ENCODE data around the gene CLDN15. TPM values are rescaled to one million over a fixed set of nuclear protein-coding genes. Genes with fewer than 3 reads are reported as not detected.

The CLDN15 gene
- polyA plus RNA-seq, 3 donors, result 19.3 TPM; not detected in 2

DNA sequence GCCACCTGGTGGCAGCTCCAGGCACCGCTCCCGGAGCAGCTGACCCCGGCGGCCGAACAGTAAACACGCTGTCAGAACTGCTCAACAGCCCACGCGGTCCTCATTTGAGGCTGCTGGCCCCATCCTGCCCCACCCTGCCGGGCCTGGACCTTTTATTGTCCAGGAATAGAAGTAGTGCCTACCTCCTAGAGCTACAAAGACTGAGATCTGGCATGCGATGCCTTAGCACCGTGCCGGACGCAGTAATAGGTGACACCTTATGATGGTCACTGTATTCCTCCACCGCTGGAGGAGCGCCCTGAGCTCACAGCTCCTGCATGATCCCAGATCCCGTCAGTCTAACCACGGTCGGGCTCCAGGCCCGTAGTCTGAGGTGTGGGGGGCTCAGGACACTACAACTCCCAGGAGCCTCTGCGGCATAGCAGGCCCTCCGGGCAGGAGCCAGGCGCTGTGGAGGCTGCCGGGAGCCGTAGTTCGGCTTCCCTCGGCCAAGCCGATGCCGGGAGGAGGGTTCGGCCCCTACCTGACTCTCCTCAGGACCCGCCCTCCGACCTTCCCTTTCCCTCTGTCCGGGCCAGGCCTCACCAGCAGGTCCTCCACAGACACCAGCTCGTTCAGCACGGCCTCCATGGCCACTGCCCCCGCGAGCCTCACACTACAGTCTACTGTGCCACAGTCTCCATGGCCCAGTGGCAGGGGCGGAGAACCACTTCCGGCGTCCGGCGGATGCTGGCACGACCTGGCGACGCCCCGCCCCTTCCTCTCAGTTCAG lies 7.0 kb upstream of the CLDN15 start, which contains the start of gene FIS1:
Gene FIS1 (minus strand): TSS at position 707 of the 772 bp plus-strand sequence. CDS start 77 bp downstream, at position 630.
- H3K9me3 Mint-ChIP-seq, result peaks cover 0 to 2% (median 0%) of the 10 kb centered on the region in 7 donors
- peak within 1 kb of the TSS; percentile 94 for H3K4me2 ChIP-seq (replicated peaks; ENCODE audit: extremely low read depth, low read length, poor library complexity, severe bottlenecking)
- intact Hi-C loops (cut with micrococcal nuclease), result loop anchor here in 1 of 2 donors (2.0 to 10.0 kb wide), 3 partner anchors 28 to 660 kb away; partner anchors contain the start of genes FBXO24, LRCH4 and PLOD3
- H4K20me1 ChIP-seq (ENCODE audit: insufficient read depth, low read length), result peaks cover 70% of the 10 kb centered on the region
- peaks cover 10 to 29% of the 10 kb centered on the region in 2 donors for H3K36me3 ChIP-seq (replicated peaks in 1 of 2; ENCODE audit: control insufficient read depth in 1 of 2, insufficient read depth in 2 of 2, low read length in 2 of 2)
- H3K9me3 ChIP-seq (replicated peaks in 1 of 2; ENCODE audit: control insufficient read depth in 1 of 2, insufficient read depth in 1 of 2, low read length in 2 of 2), result no peaks in the 10 kb centered on the region
- H3K27me3 ChIP-seq (ENCODE audit: control insufficient read depth in 2 of 2, insufficient read depth in 2 of 2, low read length in 2 of 2), result no peaks in the 10 kb centered on the region
- peak within 1 kb of the TSS; percentile 90 to 98 (median 96) for H3K27ac Mint-ChIP-seq
- 0% methylated on average over 38 of the region's 45 CpGs for WGBS (ENCODE audit: insufficient coverage)
- H3K4me3 Mint-ChIP-seq, result peak within 1 kb of the TSS; percentile 96 to 97
- peak; percentile 98 for TF ChIP-seq CTCF (IDR thresholded peaks at IDR 0.05)
- peaks cover 37 to 48% of the 10 kb centered on the region in 2 donors for H3K4me1 ChIP-seq (ENCODE audit: control insufficient read depth in 1 of 2, insufficient read depth in 2 of 2, low read length in 2 of 2)
- H3K27me3 Mint-ChIP-seq (ENCODE audit: low read depth in 3 of 3), result peaks cover 0 to 2% (median 0%) of the 10 kb centered on the region in 3 donors
- H3K79me2 ChIP-seq (ENCODE audit: insufficient read depth, low read length), result peaks cover 59% of the 10 kb centered on the region
- peak; percentile 87 to 93 (median 88) for DNase-seq
- H3K4me3 ChIP-seq (replicated peaks in 1 of 3; ENCODE audit: low read depth in 2 of 3, low read length in 3 of 3), result peak within 1 kb of the TSS; percentile 68 to 97 (median 78)
- H3K27ac ChIP-seq (ENCODE audit: low read depth in 1 of 2, low read length in 2 of 2), result peak within 1 kb of the TSS; percentile 67 to 96
- peak within 1 kb of the TSS; percentile 91 for H2AFZ ChIP-seq (ENCODE audit: insufficient read depth, low read depth, low read length, poor library complexity, severe bottlenecking)
- peaks cover 39% of the 10 kb centered on the region for H3K4me1 Mint-ChIP-seq
- H3K36me3 Mint-ChIP-seq, result peaks cover 31 to 46% of the 10 kb centered on the region in 2 donors
- peak within 1 kb of the TSS; percentile 82 for H3K9ac ChIP-seq (ENCODE audit: insufficient read depth, low read length, poor library complexity, severe bottlenecking)

DNA sequence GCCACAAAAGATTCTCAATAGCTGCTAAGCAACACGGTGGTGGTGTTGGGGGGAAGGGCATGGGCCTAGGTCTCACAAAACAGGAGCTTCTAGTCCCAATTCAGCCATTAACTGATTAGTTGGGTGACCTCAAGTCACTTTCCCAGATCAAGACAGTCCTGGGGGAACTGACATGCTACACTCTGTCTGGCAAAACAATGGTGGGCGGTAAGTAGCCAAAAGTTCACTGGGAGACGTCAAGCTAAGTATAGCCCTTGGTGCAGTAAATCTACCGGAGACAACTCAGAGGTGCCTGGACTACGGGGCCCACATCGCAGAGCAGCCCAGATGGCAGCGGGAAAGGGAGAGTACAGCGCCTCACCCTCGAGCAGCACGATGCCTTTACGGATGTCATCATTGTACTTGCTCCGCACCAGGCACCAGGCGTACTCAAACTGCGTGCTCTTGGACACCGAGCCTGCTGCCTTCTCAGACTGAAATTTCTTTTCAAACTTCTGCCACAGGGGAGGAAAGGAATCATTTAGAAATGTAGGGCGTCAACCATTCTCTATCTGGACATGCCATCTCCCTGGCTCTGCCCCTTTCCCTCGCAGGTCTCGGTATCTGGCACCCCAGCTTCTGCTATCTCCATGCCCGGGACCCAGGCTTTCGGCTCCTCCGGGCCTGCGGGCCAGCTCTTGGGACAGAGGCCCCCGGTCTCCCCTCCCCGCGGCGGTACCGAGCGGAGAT lies 6.2 kb upstream of the CLDN15 start:
- peaks cover 71% of the 10 kb centered on the region for H4K20me1 ChIP-seq (ENCODE audit: insufficient read depth, low read length)
- Mint-ChIP-seq H3K27ac (peak overlapping the region in 6 of 7 donors; percentile 46 to 98 (median 95)), H3K4me1 (peaks cover 45% of the 10 kb centered on the region), H3K36me3 (peaks cover 36 to 45% of the 10 kb centered on the region in 2 donors), H3K27me3 (ENCODE audit: low read depth in 3 of 3) (peaks cover 0 to 5% (median 2%) of the 10 kb centered on the region in 3 donors), H3K9me3 (peaks cover 0 to 2% (median 0%) of the 10 kb centered on the region in 7 donors), H3K4me3 (peak overlapping the region; percentile 96 to 97)
- H3K27ac ChIP-seq (ENCODE audit: low read depth in 1 of 2, low read length in 2 of 2), result peak overlapping the region; percentile 67 to 96
- 20% methylated on average over 25 of the region's 28 CpGs for whole genome bisulfite sequencing (ENCODE audit: insufficient coverage)
- peak overlapping the region; percentile 94 for H3K4me2 ChIP-seq (replicated peaks; ENCODE audit: extremely low read depth, low read length, poor library complexity, severe bottlenecking)
- H3K4me3 ChIP-seq (replicated peaks in 1 of 3; ENCODE audit: low read depth in 2 of 3, low read length in 3 of 3), result peak overlapping the region; percentile 68 to 97 (median 78)
- H3K9ac ChIP-seq (ENCODE audit: insufficient read depth, low read length, poor library complexity, severe bottlenecking), result peak overlapping the region; percentile 82
- no peak for TF ChIP-seq CTCF (IDR thresholded peaks at IDR 0.05)
- intact Hi-C loops (cut with micrococcal nuclease), result loop anchor here (2.0 to 10.0 kb wide), 4 partner anchors 25 to 659 kb away; partner anchors contain the start of genes FBXO24 (in 1 of the 2), LRCH4 (in 1 of the 2), PLOD3 (in 1 of the 2) and ZNHIT1 (in 1 of the 2)
- H3K79me2 ChIP-seq (ENCODE audit: insufficient read depth, low read length), result peaks cover 51% of the 10 kb centered on the region
- peaks cover 0 to 1% of the 10 kb centered on the region in 2 donors for H3K27me3 ChIP-seq (ENCODE audit: control insufficient read depth in 2 of 2, insufficient read depth in 2 of 2, low read length in 2 of 2)
- H3K4me1 ChIP-seq (ENCODE audit: control insufficient read depth in 1 of 2, insufficient read depth in 2 of 2, low read length in 2 of 2), result peaks cover 44 to 55% of the 10 kb centered on the region in 2 donors
- H3K36me3 ChIP-seq (replicated peaks in 1 of 2; ENCODE audit: control insufficient read depth in 1 of 2, insufficient read depth in 2 of 2, low read length in 2 of 2), result peaks cover 10 to 31% of the 10 kb centered on the region in 2 donors
- peak in 1 of 3 donors; percentile 83 for DNase-seq
- H3K9me3 ChIP-seq (replicated peaks in 1 of 2; ENCODE audit: control insufficient read depth in 1 of 2, insufficient read depth in 1 of 2, low read length in 2 of 2), result no peaks in the 10 kb centered on the region
- H2AFZ ChIP-seq (ENCODE audit: insufficient read depth, low read depth, low read length, poor library complexity, severe bottlenecking), result peak overlapping the region; percentile 91

Data from CD14-positive monocyte (primary cell).